ENCODE measurements around the gene DERL3.

DERL3 gene

GRCh38 chr22:23841292-23841691 is 2.5 kb upstream of the DERL3 start:
- DNase-seq (ENCODE audit: low spot score in 2 of 2): no peak
- Histone ChIP-seq H3K27me3 (ENCODE audit: low read depth) (no peaks in the 10 kb centered on the region), H3K9me3 (no peaks in the 10 kb centered on the region), H3K36me3 (replicated peaks) (no peaks in the 10 kb centered on the region), H3K4me1 (peaks cover 7% of the 10 kb centered on the region), H3K4me3 (no peak overlapping the region)
- in situ Hi-C loops (cut with MboI; ENCODE audit: low sequenced_read_pairs): no loop called here

GRCh38 chr22:23840026-23840425 is 1.2 kb upstream of the DERL3 start:
- H3K27me3 ChIP-seq (ENCODE audit: low read depth): no peaks in the 10 kb centered on the region
- no peaks in the 10 kb centered on the region for H3K9me3 ChIP-seq
- DNase-seq (ENCODE audit: low spot score in 2 of 2): no peak
- in situ Hi-C loops (cut with MboI; ENCODE audit: low sequenced_read_pairs): no loop called here
- H3K36me3 ChIP-seq (replicated peaks): peaks cover 11% of the 10 kb centered on the region; the same call in 1 of the 2 replicates
- H3K4me1 ChIP-seq: peaks cover 7% of the 10 kb centered on the region
- no peak overlapping the region for H3K4me3 ChIP-seq

- Histone ChIP-seq H3K36me3 (replicated peaks) (peaks cover 20% of the 10 kb centered on the region), H3K4me1 (peaks cover 7% of the 10 kb centered on the region), H3K27me3 (ENCODE audit: low read depth) (no peaks in the 10 kb centered on the region), H3K9me3 (no peaks in the 10 kb centered on the region), H3K4me3 (peak overlapping the region; percentile 42)
- in situ Hi-C loops (cut with MboI; ENCODE audit: low sequenced_read_pairs): loop anchor here (10.0 kb wide), 1 partner anchor 63 kb away; the partner anchor contains the start of gene MMP11
- no peak for DNase-seq (ENCODE audit: low spot score in 2 of 2)
These were observed 710 bp downstream of the DERL3 start for GRCh38 chr22:23837911-23838680.

GRCh38 chr22:23837496-23837859 is 1.3 kb downstream of the DERL3 start:
- H3K27me3 ChIP-seq (ENCODE audit: low read depth): no peaks in the 10 kb centered on the region
- in situ Hi-C loops (cut with MboI; ENCODE audit: low sequenced_read_pairs): loop anchor here (10.0 kb wide), 1 partner anchor 63 kb away; the partner anchor contains the start of gene MMP11
- H3K4me3 ChIP-seq: no peak overlapping the region
- peaks cover 7% of the 10 kb centered on the region for H3K4me1 ChIP-seq
- H3K9me3 ChIP-seq: no peaks in the 10 kb centered on the region
- DNase-seq (ENCODE audit: low spot score in 2 of 2): no peak
- peaks cover 20% of the 10 kb centered on the region for H3K36me3 ChIP-seq (replicated peaks)

- Histone ChIP-seq H3K4me1 (peaks cover 7% of the 10 kb centered on the region), H3K27me3 (ENCODE audit: low read depth) (no peaks in the 10 kb centered on the region), H3K9me3 (no peaks in the 10 kb centered on the region), H3K36me3 (replicated peaks) (peaks cover 20% of the 10 kb centered on the region), H3K4me3 (no peak overlapping the region)
- no peak for DNase-seq (ENCODE audit: low spot score in 2 of 2)
- in situ Hi-C loops (cut with MboI; ENCODE audit: low sequenced_read_pairs): loop anchor here (10.0 kb wide), 1 partner anchor 62 kb away; the partner anchor contains the start of gene MMP11
These were observed 1.9 kb downstream of the DERL3 start for GRCh38 chr22:23836692-23837495.

- in situ Hi-C loops (cut with MboI; ENCODE audit: low sequenced_read_pairs): loop anchor here (10.0 kb wide), 1 partner anchor 61 kb away; the partner anchor contains the start of gene MMP11
- Histone ChIP-seq H3K27me3 (ENCODE audit: low read depth) (no peaks in the 10 kb centered on the region), H3K9me3 (no peaks in the 10 kb centered on the region), H3K36me3 (replicated peaks) (peaks cover 20% of the 10 kb centered on the region), H3K4me1 (peaks cover 7% of the 10 kb centered on the region), H3K4me3 (no peak overlapping the region)
- DNase-seq (ENCODE audit: low spot score in 2 of 2): no peak
These were observed 2.5 kb downstream of the DERL3 start for GRCh38 chr22:23836281-23836680.

GRCh38 chr22:23835484-23836144 is 3.2 kb downstream of the DERL3 start:
- Histone ChIP-seq H3K4me3 (no peak overlapping the region), H3K4me1 (peaks cover 7% of the 10 kb centered on the region), H3K9me3 (no peaks in the 10 kb centered on the region), H3K36me3 (replicated peaks) (peaks cover 24% of the 10 kb centered on the region), H3K27me3 (ENCODE audit: low read depth) (no peaks in the 10 kb centered on the region)
- no peak for DNase-seq (ENCODE audit: low spot score in 2 of 2)
- in situ Hi-C loops (cut with MboI; ENCODE audit: low sequenced_read_pairs): loop anchor here (10.0 kb wide), 1 partner anchor 61 kb away; the partner anchor contains the start of gene MMP11

GRCh38 chr22:23834793-23835483 is 3.9 kb downstream of the DERL3 start:
- in situ Hi-C loops (cut with MboI; ENCODE audit: low sequenced_read_pairs): loop anchor here (10.0 kb wide), 1 partner anchor 60 kb away; the partner anchor contains the start of gene MMP11

GRCh38 chr22:23834406-23834792 is 4.4 kb downstream of the DERL3 start:
- Histone ChIP-seq H3K9me3 (no peaks in the 10 kb centered on the region), H3K36me3 (replicated peaks) (peaks cover 33% of the 10 kb centered on the region), H3K4me1 (peaks cover 6% of the 10 kb centered on the region), H3K4me3 (no peak overlapping the region), H3K27me3 (ENCODE audit: low read depth) (no peaks in the 10 kb centered on the region)
- in situ Hi-C loops (cut with MboI; ENCODE audit: low sequenced_read_pairs): loop anchor here (10.0 kb wide), 1 partner anchor 60 kb away; the partner anchor contains the start of gene MMP11
- no peak for DNase-seq (ENCODE audit: low spot score in 2 of 2)

More at GRCh38 chr22:23834793-23835483, 3.9 kb downstream of the DERL3 start:
- Histone ChIP-seq H3K9me3 (no peaks in the 10 kb centered on the region), H3K4me3 (no peak overlapping the region), H3K36me3 (replicated peaks) (peaks cover 28% of the 10 kb centered on the region), H3K4me1 (peaks cover 7% of the 10 kb centered on the region), H3K27me3 (ENCODE audit: low read depth) (no peaks in the 10 kb centered on the region)
- DNase-seq (ENCODE audit: low spot score in 2 of 2): no peak

- in situ Hi-C loops (cut with MboI; ENCODE audit: low sequenced_read_pairs): loop anchor here (10.0 kb wide), 1 partner anchor 59 kb away; the partner anchor contains the start of gene MMP11
- H3K4me1 ChIP-seq: peaks cover 5% of the 10 kb centered on the region
- no peaks in the 10 kb centered on the region for H3K9me3 ChIP-seq
- no peak for DNase-seq (ENCODE audit: low spot score in 2 of 2)
- H3K36me3 ChIP-seq (replicated peaks): peaks cover 35% of the 10 kb centered on the region
- H3K27me3 ChIP-seq (ENCODE audit: low read depth): no peaks in the 10 kb centered on the region
- no peak overlapping the region for H3K4me3 ChIP-seq
These were observed 4.9 kb downstream of the DERL3 start for GRCh38 chr22:23833911-23834317.

GRCh38 chr22:23833017-23833751 is 5.6 kb downstream of the DERL3 start:
- Histone ChIP-seq H3K4me3 (no peak overlapping the region), H3K36me3 (replicated peaks) (peaks cover 41% of the 10 kb centered on the region), H3K27me3 (ENCODE audit: low read depth) (no peaks in the 10 kb centered on the region), H3K9me3 (no peaks in the 10 kb centered on the region), H3K4me1 (peaks cover 4% of the 10 kb centered on the region)
- in situ Hi-C loops (cut with MboI; ENCODE audit: low sequenced_read_pairs): loop anchor here (10.0 kb wide), 1 partner anchor 58 kb away; the partner anchor contains the start of gene MMP11
- no peak for DNase-seq (ENCODE audit: low spot score in 2 of 2)

GRCh38 chr22:23832226-23833016 is 6.4 kb downstream of the DERL3 start:
- Histone ChIP-seq H3K4me1 (no peaks in the 10 kb centered on the region), H3K36me3 (replicated peaks) (peaks cover 48% of the 10 kb centered on the region), H3K9me3 (no peaks in the 10 kb centered on the region), H3K27me3 (ENCODE audit: low read depth) (no peaks in the 10 kb centered on the region), H3K4me3 (no peak overlapping the region)
- DNase-seq (ENCODE audit: low spot score in 2 of 2): no peak
- in situ Hi-C loops (cut with MboI; ENCODE audit: low sequenced_read_pairs): loop anchor here (10.0 kb wide), 1 partner anchor 58 kb away; the partner anchor contains the start of gene MMP11

Measured in HAP-1 (cell line).